ENCODE measurements around the gene GUK1. TPM values are rescaled to one million over a fixed set of nuclear protein-coding genes. Genes with fewer than 3 reads are reported as not detected.
"Not testable (repeated sequence)": the region's sequence is repeated elsewhere in the genome, so short reads cannot be mapped to it uniquely, and the experiment has no call there.

Gene GUK1
- total RNA-seq, 1 donor from 2014 or later, result 201 TPM

DNA sequence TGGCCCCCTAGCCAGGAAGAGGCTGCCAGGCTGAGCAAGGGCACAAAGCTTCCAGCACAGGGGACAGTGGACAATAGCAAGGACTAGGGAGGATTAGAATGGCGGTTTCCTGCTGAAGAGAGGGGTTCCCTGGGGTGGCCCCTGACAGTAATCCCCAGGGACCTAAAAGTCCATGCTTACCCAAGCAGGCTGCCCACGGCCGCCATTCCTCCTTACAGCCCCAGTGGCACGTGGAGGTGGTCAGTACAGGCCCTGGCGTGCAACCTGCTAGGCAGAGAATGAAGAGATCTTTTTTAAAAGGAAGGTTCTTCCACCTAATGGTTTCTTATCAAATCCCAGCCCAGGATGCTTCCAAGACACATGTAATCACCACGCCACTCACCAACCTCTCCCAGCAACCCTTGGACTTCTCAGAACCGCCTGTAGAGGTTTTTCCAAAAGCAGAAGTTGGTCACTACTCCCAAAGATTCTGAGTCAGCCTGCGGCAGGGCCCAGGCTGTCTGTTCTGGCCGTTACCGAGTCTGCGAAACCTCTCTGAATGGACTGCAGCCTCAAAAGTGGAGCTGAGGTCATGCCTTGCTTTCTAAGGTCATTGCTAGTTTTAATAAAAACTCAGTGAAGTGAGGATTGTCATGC lies 31.9 kb upstream of the GUK1 start:
- DNase-seq (ENCODE audit: low spot score), result no peak
- intact Hi-C loops (cut with micrococcal nuclease), result loop anchor here (2.0 to 5.0 kb wide), 4 partner anchors 49 to 349 kb away; a partner anchor contains a TSS
- peaks cover 3% of the 10 kb centered on the region for H3K27me3 Mint-ChIP-seq (ENCODE audit: insufficient read depth)
- peaks cover 33% of the 10 kb centered on the region for H3K4me1 Mint-ChIP-seq (ENCODE audit: low read depth)
- peak overlapping the region; percentile 89 for H3K27ac Mint-ChIP-seq
- H3K9me3 Mint-ChIP-seq, result no peaks in the 10 kb centered on the region
- H3K4me3 Mint-ChIP-seq, result peak overlapping the region; percentile 87
- peaks cover 7% of the 10 kb centered on the region for H3K36me3 Mint-ChIP-seq (ENCODE audit: low read depth)

DNA sequence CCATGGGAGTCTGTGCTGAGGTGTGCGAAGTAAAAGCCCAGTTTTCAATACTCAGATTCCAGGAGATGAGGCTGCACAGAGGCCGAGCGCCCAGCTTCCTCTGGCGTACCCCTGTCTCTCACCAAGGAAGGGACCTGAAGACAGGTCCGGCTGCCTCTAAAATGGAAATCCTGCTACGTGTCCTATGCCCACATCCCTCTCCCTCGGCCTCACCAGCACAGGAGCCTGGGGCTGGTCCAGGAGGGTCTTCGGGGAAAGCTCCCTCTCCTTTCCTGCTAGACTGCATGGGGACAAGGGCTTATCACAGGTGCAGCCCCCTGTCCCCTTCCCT lies 31.4 kb upstream of the GUK1 start:
- H3K27ac Mint-ChIP-seq, result peak overlapping the region; percentile 89
- H3K4me3 Mint-ChIP-seq, result peak overlapping the region; percentile 87
- peaks cover 33% of the 10 kb centered on the region for H3K4me1 Mint-ChIP-seq (ENCODE audit: low read depth)
- H3K27me3 Mint-ChIP-seq (ENCODE audit: insufficient read depth), result peaks cover 3% of the 10 kb centered on the region
- H3K9me3 Mint-ChIP-seq, result no peaks in the 10 kb centered on the region
- DNase-seq (ENCODE audit: low spot score), result no peak
- intact Hi-C loops (cut with micrococcal nuclease), result loop anchor here (1.0 to 5.0 kb wide), 12 partner anchors 23 to 566 kb away; partner anchors contain the start of gene ARF1
- H3K36me3 Mint-ChIP-seq (ENCODE audit: low read depth), result peaks cover 7% of the 10 kb centered on the region

- no peaks in the 10 kb centered on the region for H3K9me3 Mint-ChIP-seq
- intact Hi-C loops (cut with micrococcal nuclease), result loop anchor here (1.0 to 5.0 kb wide), 12 partner anchors 22 to 567 kb away; partner anchors contain the start of gene ARF1
- H3K4me3 Mint-ChIP-seq, result peak within 1 kb of the TSS; percentile 87
- DNase-seq (ENCODE audit: low spot score), result peak; percentile 99
- H3K27me3 Mint-ChIP-seq (ENCODE audit: insufficient read depth), result peaks cover 3% of the 10 kb centered on the region
- H3K36me3 Mint-ChIP-seq (ENCODE audit: low read depth), result peaks cover 7% of the 10 kb centered on the region
- peak within 1 kb of the TSS; percentile 89 for H3K27ac Mint-ChIP-seq
- peaks cover 28% of the 10 kb centered on the region for H3K4me1 Mint-ChIP-seq (ENCODE audit: low read depth)
These were observed 30.8 kb upstream of the GUK1 start, which contains the start of gene MRPL55 for GRCh38 chr1:228109073-228109961. MRPL55 (minus strand) TSS chr1:228109299; CDS start chr1:228108260, 1,039 bp downstream.

DNA sequence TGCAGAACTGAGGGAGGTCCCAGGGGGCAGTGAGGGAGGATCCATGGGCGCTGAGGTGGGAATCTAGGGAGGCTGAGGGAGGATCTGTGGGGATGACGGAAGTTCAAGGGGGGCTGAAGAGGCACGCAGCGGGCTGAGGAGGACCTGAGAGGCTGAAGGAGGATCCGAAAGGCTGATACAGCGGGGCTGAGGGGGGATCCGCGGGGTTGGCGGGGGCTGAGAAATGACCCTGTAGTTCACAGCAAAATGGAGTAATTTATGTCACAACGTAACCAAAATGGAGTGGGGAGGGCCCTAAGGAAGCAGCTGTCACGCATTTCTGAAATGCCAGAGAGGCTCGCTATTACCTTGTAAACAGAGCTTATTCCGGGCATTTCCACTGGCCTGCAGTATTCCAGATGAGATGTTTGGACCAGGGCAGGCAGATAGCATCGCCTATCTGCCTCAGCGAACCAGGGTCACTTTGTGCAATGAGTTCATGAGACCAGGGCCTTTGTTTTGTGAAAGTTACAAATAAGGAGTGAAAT lies 30.1 kb upstream of the GUK1 start:
- H3K4me1 Mint-ChIP-seq (ENCODE audit: low read depth), result peaks cover 24% of the 10 kb centered on the region
- peaks cover 3% of the 10 kb centered on the region for H3K27me3 Mint-ChIP-seq (ENCODE audit: insufficient read depth)
- intact Hi-C loops (cut with micrococcal nuclease), result loop anchor here (1.0 to 5.0 kb wide), 12 partner anchors 21 to 568 kb away; partner anchors contain the start of gene ARF1
- H3K4me3 Mint-ChIP-seq, result peak overlapping the region; percentile 87
- no peak for DNase-seq (ENCODE audit: low spot score)
- peaks cover 7% of the 10 kb centered on the region for H3K36me3 Mint-ChIP-seq (ENCODE audit: low read depth)
- peak overlapping the region; percentile 89 for H3K27ac Mint-ChIP-seq
- H3K9me3 Mint-ChIP-seq, result no peaks in the 10 kb centered on the region

- no peak overlapping the region for H3K27ac Mint-ChIP-seq
- intact Hi-C loops (cut with micrococcal nuclease), result no loop called here
- DNase-seq (ENCODE audit: low spot score), result no peak
- no peaks in the 10 kb centered on the region for H3K9me3 Mint-ChIP-seq
- H3K36me3 Mint-ChIP-seq (ENCODE audit: low read depth), result peaks cover 7% of the 10 kb centered on the region
- H3K4me1 Mint-ChIP-seq (ENCODE audit: low read depth), result peaks cover 24% of the 10 kb centered on the region
- peaks cover 3% of the 10 kb centered on the region for H3K27me3 Mint-ChIP-seq (ENCODE audit: insufficient read depth)
- peak overlapping the region; percentile 1 for H3K4me3 Mint-ChIP-seq
These were observed 29.5 kb upstream of the GUK1 start for GRCh38 chr1:228110556-228110955.

DNA sequence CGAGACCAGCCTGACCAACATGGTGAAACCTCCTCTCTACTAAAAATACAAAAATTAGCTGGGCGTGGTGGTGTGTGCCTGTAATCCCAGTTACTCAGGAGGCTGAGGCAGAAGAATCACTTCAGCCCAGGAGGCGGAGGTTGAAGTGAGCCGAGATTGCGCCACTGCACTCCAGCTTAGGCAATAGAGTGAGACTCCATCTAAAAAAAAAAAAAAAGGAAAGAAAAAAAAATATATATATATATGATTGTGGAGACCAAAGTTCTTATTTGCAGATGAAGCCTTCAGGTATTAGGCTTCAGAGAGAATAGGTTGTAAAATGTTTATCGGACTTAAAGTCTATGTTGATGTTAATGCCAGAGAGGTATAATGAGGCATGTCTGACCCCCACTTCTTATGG lies 28.8 kb upstream of the GUK1 start:
- H3K27ac Mint-ChIP-seq; H3K36me3 Mint-ChIP-seq (ENCODE audit: low read depth); intact Hi-C loops (cut with micrococcal nuclease); H3K4me3 Mint-ChIP-seq; DNase-seq (ENCODE audit: low spot score); H3K9me3 Mint-ChIP-seq; H3K27me3 Mint-ChIP-seq (ENCODE audit: insufficient read depth): not testable (repeated sequence)
- H3K4me1 Mint-ChIP-seq (ENCODE audit: low read depth), result peaks cover 24% of the 10 kb centered on the region

GRCh38 chr1:228112167-228112566 lies 27.9 kb upstream of the GUK1 start:
- intact Hi-C loops (cut with micrococcal nuclease), result no loop called here
- Mint-ChIP-seq H3K9me3 (peaks cover 3% of the 10 kb centered on the region), H3K36me3 (ENCODE audit: low read depth) (no peaks in the 10 kb centered on the region), H3K27me3 (ENCODE audit: insufficient read depth) (peaks cover 3% of the 10 kb centered on the region), H3K27ac (no peak overlapping the region), H3K4me3 (no peak overlapping the region), H3K4me1 (ENCODE audit: low read depth) (peaks cover 24% of the 10 kb centered on the region)
- no peak for DNase-seq (ENCODE audit: low spot score)

GRCh38 chr1:228112617-228113016 lies 27.5 kb upstream of the GUK1 start:
- no peak overlapping the region for H3K4me3 Mint-ChIP-seq
- H3K27me3 Mint-ChIP-seq (ENCODE audit: insufficient read depth), result peaks cover 3% of the 10 kb centered on the region
- no peak for DNase-seq (ENCODE audit: low spot score)
- H3K4me1 Mint-ChIP-seq (ENCODE audit: low read depth), result peaks cover 20% of the 10 kb centered on the region
- H3K27ac Mint-ChIP-seq, result no peak overlapping the region
- peaks cover 3% of the 10 kb centered on the region for H3K9me3 Mint-ChIP-seq
- intact Hi-C loops (cut with micrococcal nuclease), result no loop called here
- no peaks in the 10 kb centered on the region for H3K36me3 Mint-ChIP-seq (ENCODE audit: low read depth)

- peaks cover 4% of the 10 kb centered on the region for H3K36me3 Mint-ChIP-seq (ENCODE audit: low read depth)
- H3K4me3 Mint-ChIP-seq, result no peak overlapping the region
- H3K4me1 Mint-ChIP-seq (ENCODE audit: low read depth), result peaks cover 5% of the 10 kb centered on the region
- peaks cover 3% of the 10 kb centered on the region for H3K27me3 Mint-ChIP-seq (ENCODE audit: insufficient read depth)
- intact Hi-C loops (cut with micrococcal nuclease), result no loop called here
- no peak overlapping the region for H3K27ac Mint-ChIP-seq
- H3K9me3 Mint-ChIP-seq, result peaks cover 8% of the 10 kb centered on the region
- no peak for DNase-seq (ENCODE audit: low spot score)
These were observed 25.3 kb upstream of the GUK1 start for GRCh38 chr1:228114827-228115226.

DNA sequence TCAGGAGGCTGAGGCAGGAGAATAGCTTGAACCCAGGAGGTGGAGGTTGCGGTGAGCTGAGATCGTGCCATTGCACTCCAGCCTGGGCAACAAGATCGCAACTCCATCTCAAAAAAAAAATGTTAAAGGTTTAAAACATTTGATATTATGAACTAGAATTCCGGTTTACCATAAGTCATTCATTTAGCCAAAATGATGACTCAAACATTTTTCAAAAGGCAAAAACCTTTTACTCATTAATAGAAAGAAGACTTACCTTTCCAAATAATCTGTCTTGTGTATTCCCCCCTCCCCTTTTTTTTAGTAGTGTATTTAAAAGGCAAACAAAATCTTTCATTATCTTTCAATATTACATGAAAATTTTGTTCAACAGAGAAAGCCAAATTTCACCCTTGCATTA lies 22.7 kb upstream of the GUK1 start:
- peaks cover 8% of the 10 kb centered on the region for H3K9me3 Mint-ChIP-seq
- intact Hi-C loops (cut with micrococcal nuclease), result no loop called here
- H3K4me3 Mint-ChIP-seq, result no peak overlapping the region
- no peak overlapping the region for H3K27ac Mint-ChIP-seq
- peaks cover 4% of the 10 kb centered on the region for H3K36me3 Mint-ChIP-seq (ENCODE audit: low read depth)
- no peak for DNase-seq (ENCODE audit: low spot score)
- no peaks in the 10 kb centered on the region for H3K4me1 Mint-ChIP-seq (ENCODE audit: low read depth)
- H3K27me3 Mint-ChIP-seq (ENCODE audit: insufficient read depth), result peaks cover 1% of the 10 kb centered on the region

- peaks cover 2% of the 10 kb centered on the region for H3K27me3 Mint-ChIP-seq (ENCODE audit: insufficient read depth)
- no peak overlapping the region for H3K4me3 Mint-ChIP-seq
- intact Hi-C loops (cut with micrococcal nuclease), result no loop called here
- H3K27ac Mint-ChIP-seq, result no peak overlapping the region
- peaks cover 8% of the 10 kb centered on the region for H3K9me3 Mint-ChIP-seq
- DNase-seq (ENCODE audit: low spot score), result no peak
- peaks cover 4% of the 10 kb centered on the region for H3K36me3 Mint-ChIP-seq (ENCODE audit: low read depth)
- no peaks in the 10 kb centered on the region for H3K4me1 Mint-ChIP-seq (ENCODE audit: low read depth)
These were observed 22.0 kb upstream of the GUK1 start for GRCh38 chr1:228118040-228118439.

DNA sequence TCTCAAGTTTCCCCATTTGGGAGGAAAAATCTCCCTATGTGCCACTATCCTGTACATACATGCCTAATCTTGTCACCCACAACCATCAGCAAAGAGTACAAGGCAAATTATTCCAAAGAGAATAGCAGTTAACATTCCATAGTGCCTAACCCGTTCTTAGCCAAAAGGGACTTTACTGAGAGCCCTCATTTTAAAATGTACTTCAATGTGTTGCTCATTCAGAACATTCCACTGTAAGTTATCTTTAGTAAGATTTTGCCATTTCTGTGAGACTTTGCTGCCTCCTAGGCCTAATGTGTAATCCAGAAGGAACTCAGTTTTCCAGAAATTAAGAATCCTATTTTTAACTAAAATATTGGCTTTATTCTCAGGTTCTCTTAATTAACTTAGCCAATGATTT lies 19.7 kb upstream of the GUK1 start:
- intact Hi-C loops (cut with micrococcal nuclease), result no loop called here
- Mint-ChIP-seq H3K4me1 (ENCODE audit: low read depth) (peaks cover 5% of the 10 kb centered on the region), H3K9me3 (peaks cover 8% of the 10 kb centered on the region), H3K36me3 (ENCODE audit: low read depth) (peaks cover 4% of the 10 kb centered on the region), H3K4me3 (no peak overlapping the region), H3K27ac (no peak overlapping the region), H3K27me3 (ENCODE audit: insufficient read depth) (peaks cover 2% of the 10 kb centered on the region)
- DNase-seq (ENCODE audit: low spot score), result no peak
